Measurements from ENCODE around the gene ZFYVE1.

GRCh38 chr14:73003681-73004080, 23.2 kb downstream of the ZFYVE1 start:
- no peak for TF ChIP-seq XRCC5 (optimal IDR thresholded peaks at IDR 0.05; ENCODE audit: low read length)
- no peak for TF ChIP-seq POLR2A (IDR thresholded peaks at IDR 0.05; ENCODE audit: insufficient read depth in 1 of 2, low read depth in 2 of 2, low read length in 2 of 2)
- TF ChIP-seq ZBTB33 (CRISPR knock-in tag; IDR thresholded peaks at IDR 0.05) = no peak
- TF ChIP-seq TCF7L2 (IDR thresholded peaks at IDR 0.05; ENCODE audit: low read depth, low read length) = no peak
- no peak for TF ChIP-seq POLR2AphosphoS5 (IDR thresholded peaks at IDR 0.05; ENCODE audit: low read depth, low read length)
- TF ChIP-seq, protein P1, sequence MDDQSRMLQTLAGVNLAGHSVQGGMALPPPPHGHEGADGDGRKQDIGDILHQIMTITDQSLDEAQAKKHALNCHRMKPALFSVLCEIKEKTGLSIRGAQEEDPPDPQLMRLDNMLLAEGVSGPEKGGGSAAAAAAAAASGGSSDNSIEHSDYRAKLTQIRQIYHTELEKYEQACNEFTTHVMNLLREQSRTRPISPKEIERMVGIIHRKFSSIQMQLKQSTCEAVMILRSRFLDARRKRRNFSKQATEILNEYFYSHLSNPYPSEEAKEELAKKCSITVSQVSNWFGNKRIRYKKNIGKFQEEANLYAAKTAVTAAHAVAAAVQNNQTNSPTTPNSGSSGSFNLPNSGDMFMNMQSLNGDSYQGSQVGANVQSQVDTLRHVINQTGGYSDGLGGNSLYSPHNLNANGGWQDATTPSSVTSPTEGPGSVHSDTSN (CRISPR knock-in tag; IDR thresholded peaks at IDR 0.05; ENCODE audit: borderline replicate concordance) = no peak
- no peak for TF ChIP-seq ZBTB42 (CRISPR knock-in tag; IDR thresholded peaks at IDR 0.05)
- no peak for TF ChIP-seq TRIM24 (CRISPR knock-in tag; IDR thresholded peaks at IDR 0.05)
- TF ChIP-seq, protein P2, sequence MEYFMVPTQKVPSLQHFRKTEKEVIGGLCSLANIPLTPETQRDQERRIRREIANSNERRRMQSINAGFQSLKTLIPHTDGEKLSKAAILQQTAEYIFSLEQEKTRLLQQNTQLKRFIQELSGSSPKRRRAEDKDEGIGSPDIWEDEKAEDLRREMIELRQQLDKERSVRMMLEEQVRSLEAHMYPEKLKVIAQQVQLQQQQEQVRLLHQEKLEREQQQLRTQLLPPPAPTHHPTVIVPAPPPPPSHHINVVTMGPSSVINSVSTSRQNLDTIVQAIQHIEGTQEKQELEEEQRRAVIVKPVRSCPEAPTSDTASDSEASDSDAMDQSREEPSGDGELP (IDR thresholded peaks at IDR 0.05; ENCODE audit: borderline replicate concordance, low read depth) = no peak
- TF ChIP-seq RXRA (CRISPR knock-in tag; IDR thresholded peaks at IDR 0.05) = no peak
- TF ChIP-seq PAX8 (CRISPR knock-in tag; IDR thresholded peaks at IDR 0.05; ENCODE audit: borderline replicate concordance) = no peak

Measured in HepG2 (cell line).